Measurements from ENCODE around the gene MIER2. TPM values are rescaled to one million over a fixed set of nuclear protein-coding genes. Genes with fewer than 3 reads are reported as not detected.

Gene MIER2
- total and polyA plus RNA-seq, 2 donors (not counting 1 experiment from before 2014, with no cell fraction given) = 10.5 to 19.7 TPM

DNA sequence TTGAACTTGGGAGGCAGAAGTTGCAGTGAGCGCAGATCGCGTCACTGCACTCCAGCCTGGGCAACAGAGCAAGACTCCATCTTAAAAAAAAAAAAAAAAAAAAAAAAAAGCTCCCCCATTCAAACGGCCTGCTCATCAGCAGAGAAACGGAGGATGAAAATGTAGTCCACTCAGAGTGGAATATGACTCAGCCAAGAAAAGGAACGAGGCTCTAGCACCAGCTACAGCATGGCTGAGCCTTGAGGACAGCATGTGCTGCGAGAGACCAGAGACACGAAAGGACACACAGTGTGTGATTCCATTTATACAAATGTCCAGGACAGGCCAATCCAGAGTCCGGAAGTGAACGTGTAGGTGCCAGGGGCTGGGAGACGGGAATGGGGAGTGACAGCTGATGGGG, 18.1 kb upstream of the MIER2 start:
- Mint-ChIP-seq H3K9me3 (ENCODE audit: insufficient read depth) (no peaks in the 10 kb centered on the region), H3K27ac (no peak overlapping the region), H3K27me3 (peaks cover 25% of the 10 kb centered on the region), H3K4me3 (no peak overlapping the region), H3K4me1 (no peaks in the 10 kb centered on the region)
- no peak for DNase-seq
- Histone ChIP-seq H3K4me3 (ENCODE audit: control extremely low read depth in 1 of 5, extremely low read depth in 1 of 5, insufficient read depth in 1 of 5, low read depth in 2 of 5, low read length in 4 of 5) (no peak overlapping the region), H2AFZ (ENCODE audit: insufficient read depth, low read depth, low read length, poor library complexity, severe bottlenecking) (no peak overlapping the region), H4K20me1 (ENCODE audit: control insufficient read depth, insufficient read depth, low read length, poor library complexity, severe bottlenecking) (no peaks in the 10 kb centered on the region), H3K9me3 (ENCODE audit: control extremely low read depth in 1 of 3, control insufficient read depth in 2 of 3, insufficient read depth in 1 of 3, low read length in 2 of 3) (peaks cover 0 to 9% (median 0%) of the 10 kb centered on the region in 3 donors), H3K36me3 (replicated peaks in 1 of 2; ENCODE audit: control extremely low read depth in 1 of 2, control insufficient read depth in 1 of 2, extremely low read depth in 1 of 2, insufficient read depth in 2 of 2, low read length in 1 of 2) (no peaks in the 10 kb centered on the region), H3K27me3 (replicated peaks in 1 of 4; ENCODE audit: control extremely low read depth in 1 of 4, control insufficient read depth in 3 of 4, insufficient read depth in 4 of 4, low read length in 3 of 4) (no peaks in the 10 kb centered on the region), H3K4me2 (replicated peaks; ENCODE audit: low read depth, low read length, poor library complexity, severe bottlenecking) (no peak overlapping the region), H3K79me2 (ENCODE audit: control insufficient read depth, insufficient read depth, low read length) (no peaks in the 10 kb centered on the region), H3K27ac (ENCODE audit: low read length in 2 of 2) (no peak overlapping the region), H3K9ac (ENCODE audit: low read length) (no peak overlapping the region), H3K4me1 (ENCODE audit: control insufficient read depth in 2 of 2, insufficient read depth in 2 of 2, low read length in 2 of 2) (no peaks in the 10 kb centered on the region)
- TF ChIP-seq EZH2 (IDR thresholded peaks at IDR 0.05; ENCODE audit: borderline replicate concordance, insufficient read depth, low read depth, low read length, poor library complexity, severe bottlenecking) (no peak), CTCF (IDR thresholded peaks at IDR 0.05) (no peak)
- intact Hi-C loops (cut with micrococcal nuclease) = no loop called here
- WGBS (ENCODE audit: insufficient coverage) = 80% methylated on average over 7 of the region's 11 CpGs
- ChIA-PET CTCF (no interaction called here), POLR2A (no interaction called here)
- ATAC-seq (ENCODE audit: low read depth) = no peak

- H3K9me3 Mint-ChIP-seq (ENCODE audit: insufficient read depth) = no peaks in the 10 kb centered on the region
- intact Hi-C loops (cut with micrococcal nuclease) = no loop called here
- H3K27me3 Mint-ChIP-seq = peaks cover 20% of the 10 kb centered on the region
- no peaks in the 10 kb centered on the region for H3K4me1 Mint-ChIP-seq
- WGBS (ENCODE audit: insufficient coverage) = 93% methylated on average over 10 of the region's 11 CpGs
- DNase-seq = no peak
- no peak overlapping the region for H2AFZ ChIP-seq (ENCODE audit: insufficient read depth, low read depth, low read length, poor library complexity, severe bottlenecking)
- H3K9me3 ChIP-seq (ENCODE audit: control extremely low read depth in 1 of 3, control insufficient read depth in 2 of 3, insufficient read depth in 1 of 3, low read length in 2 of 3) = peaks cover 0 to 6% (median 0%) of the 10 kb centered on the region in 3 donors
- H3K9ac ChIP-seq (ENCODE audit: low read length) = no peak overlapping the region
- ChIA-PET POLR2A (no interaction called here), CTCF (no interaction called here)
- no peak overlapping the region for H3K4me2 ChIP-seq (replicated peaks; ENCODE audit: low read depth, low read length, poor library complexity, severe bottlenecking)
- H3K4me3 Mint-ChIP-seq = no peak overlapping the region
- H3K4me3 ChIP-seq (ENCODE audit: control extremely low read depth in 1 of 5, extremely low read depth in 1 of 5, insufficient read depth in 1 of 5, low read depth in 2 of 5, low read length in 4 of 5) = no peak overlapping the region
- no peaks in the 10 kb centered on the region for H4K20me1 ChIP-seq (ENCODE audit: control insufficient read depth, insufficient read depth, low read length, poor library complexity, severe bottlenecking)
- H3K4me1 ChIP-seq (ENCODE audit: control insufficient read depth in 2 of 2, insufficient read depth in 2 of 2, low read length in 2 of 2) = no peaks in the 10 kb centered on the region
- TF ChIP-seq CTCF (IDR thresholded peaks at IDR 0.05) (no peak), EZH2 (IDR thresholded peaks at IDR 0.05; ENCODE audit: borderline replicate concordance, insufficient read depth, low read depth, low read length, poor library complexity, severe bottlenecking) (no peak)
- no peak overlapping the region for H3K27ac ChIP-seq (ENCODE audit: low read length in 2 of 2)
- H3K27ac Mint-ChIP-seq = no peak overlapping the region
- no peaks in the 10 kb centered on the region for H3K79me2 ChIP-seq (ENCODE audit: control insufficient read depth, insufficient read depth, low read length)
- ATAC-seq (ENCODE audit: low read depth) = no peak
- no peaks in the 10 kb centered on the region for H3K36me3 ChIP-seq (replicated peaks in 1 of 2; ENCODE audit: control extremely low read depth in 1 of 2, control insufficient read depth in 1 of 2, extremely low read depth in 1 of 2, insufficient read depth in 2 of 2, low read length in 1 of 2)
- no peaks in the 10 kb centered on the region for H3K27me3 ChIP-seq (replicated peaks in 1 of 4; ENCODE audit: control extremely low read depth in 1 of 4, control insufficient read depth in 3 of 4, insufficient read depth in 4 of 4, low read length in 3 of 4)
Measured at GRCh38 chr19:362154-362553, 17.6 kb upstream of the MIER2 start.

Measured in B cell (primary cell).